Fibroblast of lung (primary cell): ENCODE data around the gene CYP2W1.
"Not testable (repeated sequence)": the region's sequence is repeated elsewhere in the genome, so short reads cannot be mapped to it uniquely, and the experiment has no call there.

Source experiments
- EZH2 ChIP-seq: IDR thresholded peaks from 2 replicates; pipeline ENCODE4 v1.5.1; 2012; ENCODE audit warnings: low read length, control low read depth, mild to moderate bottlenecking; ENCODE audit errors: missing control alignments
- TF ChIP-seq, protein P1 (sequence below), 2 donors: IDR thresholded peaks in 1 of 2; conservative IDR thresholded peaks in 1 of 2; 1 replicate in 1 of 2; 2 replicates in 1 of 2; pipeline ENCODE4 v1.5.1; 2011 to 2012; ENCODE audit warnings: low read length in 2 of 2, control low read depth in 1 of 2, inconsistent platforms in 1 of 2, low read depth in 1 of 2, mild to moderate bottlenecking in 1 of 2

DNA sequence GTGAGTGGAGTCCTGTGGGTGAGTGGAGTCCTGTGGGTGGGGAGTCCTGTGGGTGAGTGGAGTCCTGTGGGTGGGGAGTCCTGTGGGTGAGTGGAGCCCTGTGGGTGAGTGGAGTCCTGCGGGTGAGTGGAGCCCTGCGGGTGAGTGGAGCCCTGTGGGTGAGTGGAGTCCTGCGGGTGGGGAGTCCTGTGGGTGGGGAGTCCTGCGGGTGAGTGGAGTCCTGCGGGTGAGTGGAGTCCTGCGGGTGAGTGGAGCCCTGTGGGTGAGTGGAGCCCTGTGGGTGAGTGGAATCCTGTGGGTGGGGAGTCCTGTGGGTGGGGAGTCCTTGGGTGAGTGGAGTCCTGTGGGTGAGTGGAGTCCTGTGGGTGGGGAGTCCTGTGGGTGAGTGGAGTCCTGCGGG, 19.5 kb downstream of the CYP2W1 start:
- TF ChIP-seq, protein P1, sequence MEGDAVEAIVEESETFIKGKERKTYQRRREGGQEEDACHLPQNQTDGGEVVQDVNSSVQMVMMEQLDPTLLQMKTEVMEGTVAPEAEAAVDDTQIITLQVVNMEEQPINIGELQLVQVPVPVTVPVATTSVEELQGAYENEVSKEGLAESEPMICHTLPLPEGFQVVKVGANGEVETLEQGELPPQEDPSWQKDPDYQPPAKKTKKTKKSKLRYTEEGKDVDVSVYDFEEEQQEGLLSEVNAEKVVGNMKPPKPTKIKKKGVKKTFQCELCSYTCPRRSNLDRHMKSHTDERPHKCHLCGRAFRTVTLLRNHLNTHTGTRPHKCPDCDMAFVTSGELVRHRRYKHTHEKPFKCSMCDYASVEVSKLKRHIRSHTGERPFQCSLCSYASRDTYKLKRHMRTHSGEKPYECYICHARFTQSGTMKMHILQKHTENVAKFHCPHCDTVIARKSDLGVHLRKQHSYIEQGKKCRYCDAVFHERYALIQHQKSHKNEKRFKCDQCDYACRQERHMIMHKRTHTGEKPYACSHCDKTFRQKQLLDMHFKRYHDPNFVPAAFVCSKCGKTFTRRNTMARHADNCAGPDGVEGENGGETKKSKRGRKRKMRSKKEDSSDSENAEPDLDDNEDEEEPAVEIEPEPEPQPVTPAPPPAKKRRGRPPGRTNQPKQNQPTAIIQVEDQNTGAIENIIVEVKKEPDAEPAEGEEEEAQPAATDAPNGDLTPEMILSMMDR (conservative IDR thresholded peaks at IDR 0.05 in 1 of 2, IDR thresholded peaks at IDR 0.05 in 1 of 2; ENCODE audit: low read depth in 1 of 2, low read length in 2 of 2): not testable (repeated sequence)
- TF ChIP-seq EZH2: not testable (repeated sequence)
